Fibroblast of lung (primary cell): ENCODE results near the gene HIGD1A.

Experiments
- CTCF ChIP-seq, 2 donors: IDR thresholded peaks in 1 of 2; conservative IDR thresholded peaks in 1 of 2; 1 replicate in 1 of 2; 2 replicates in 1 of 2; pipeline ENCODE4 v1.5.1; 2011 to 2012; ENCODE audit warnings: low read length in 2 of 2, control low read depth in 1 of 2, inconsistent platforms in 1 of 2, low read depth in 1 of 2, mild to moderate bottlenecking in 1 of 2
- EZH2 ChIP-seq: IDR thresholded peaks from 2 replicates; pipeline ENCODE4 v1.5.1; 2012; ENCODE audit warnings: low read length, control low read depth, mild to moderate bottlenecking; ENCODE audit errors: missing control alignments

- TF ChIP-seq CTCF (conservative IDR thresholded peaks at IDR 0.05 in 1 of 2, IDR thresholded peaks at IDR 0.05 in 1 of 2; ENCODE audit: low read depth in 1 of 2, low read length in 2 of 2) (no peak), EZH2 (no peak)
Measured at GRCh38 chr3:42844815-42845214, 40.5 kb upstream of the HIGD1A start.
